Activated CD4-positive, CD25-positive, alpha-beta regulatory T cell treated with anti-CD3 and anti-CD28 coated beads, Interleukin-2, amount 50 U/mL, for 72 hours (primary cell): ENCODE data around the gene UNCX.

Experiments
- DNase-seq: peaks from one replicate; pipeline ENCODE4 v3.0.0; 2021

The UNCX gene

DNA sequence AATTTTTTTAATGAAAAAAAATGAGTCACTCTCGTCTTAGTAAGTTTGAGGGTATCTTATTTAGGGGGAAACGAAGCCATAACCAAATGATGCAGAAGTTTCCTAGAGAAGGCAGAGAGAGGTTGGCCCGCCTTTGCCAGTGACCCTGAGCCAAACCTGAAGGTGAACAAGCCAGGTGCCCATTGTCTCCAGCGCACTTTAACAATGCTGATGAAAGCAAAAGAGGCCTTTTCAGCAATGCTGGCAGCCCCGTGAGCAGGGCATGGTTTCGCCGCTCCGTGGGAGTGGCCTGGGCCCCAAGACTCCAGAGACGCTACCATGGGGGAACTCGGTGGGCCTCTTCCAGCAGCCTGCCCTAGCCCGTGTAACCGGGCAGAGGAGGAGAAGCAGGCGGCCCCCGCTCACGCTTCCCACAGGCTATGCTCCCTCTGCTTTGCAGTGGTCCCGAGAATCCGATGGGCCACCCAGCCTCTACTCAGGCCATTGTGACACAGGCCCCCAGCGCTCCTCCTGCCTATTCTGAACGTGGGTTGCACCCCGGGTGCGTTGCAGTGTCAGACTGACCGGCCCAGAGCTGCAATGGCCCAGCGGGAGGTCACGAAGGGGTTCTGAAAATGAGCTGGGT is 14.0 kb upstream of the UNCX start:
- no peak for DNase-seq

GRCh38 chr7:1219498-1219897 is 13.2 kb upstream of the UNCX start:
- no peak for DNase-seq

DNA sequence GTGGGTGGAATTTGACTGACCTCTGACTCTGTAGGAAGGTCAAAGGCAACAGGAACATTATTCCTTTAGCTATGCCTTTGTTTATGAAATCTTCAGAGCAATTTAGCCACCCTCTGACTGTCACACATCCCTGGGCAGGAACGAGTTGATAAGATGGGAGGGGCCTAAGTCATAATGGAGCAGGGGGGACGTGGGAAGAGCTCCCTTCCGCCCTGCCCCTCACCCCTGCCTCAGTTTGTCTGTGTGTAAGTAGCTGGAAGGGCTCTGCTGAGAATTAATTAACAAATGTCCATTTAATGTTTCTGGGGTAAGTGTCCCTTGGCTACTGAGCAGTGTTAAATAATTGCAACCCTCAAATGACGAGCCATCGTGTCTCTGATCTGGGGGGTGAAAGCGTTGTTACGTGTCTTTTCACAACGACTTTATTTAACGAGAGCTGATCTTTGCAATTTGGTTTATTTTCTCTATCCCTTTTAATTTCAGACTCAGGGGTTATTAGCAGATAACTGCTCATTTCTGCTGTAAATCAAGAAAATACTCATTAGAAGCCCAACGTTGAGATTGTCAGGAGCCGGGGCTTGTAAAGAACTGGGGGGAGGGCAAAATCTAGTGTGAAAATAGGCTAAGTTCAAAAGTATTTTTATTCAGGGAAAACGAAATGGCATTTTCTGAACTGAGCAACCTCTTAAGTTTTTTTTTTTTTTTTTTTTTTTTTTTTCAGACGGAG is 12.5 kb upstream of the UNCX start:
- DNase-seq, result no peak

DNA sequence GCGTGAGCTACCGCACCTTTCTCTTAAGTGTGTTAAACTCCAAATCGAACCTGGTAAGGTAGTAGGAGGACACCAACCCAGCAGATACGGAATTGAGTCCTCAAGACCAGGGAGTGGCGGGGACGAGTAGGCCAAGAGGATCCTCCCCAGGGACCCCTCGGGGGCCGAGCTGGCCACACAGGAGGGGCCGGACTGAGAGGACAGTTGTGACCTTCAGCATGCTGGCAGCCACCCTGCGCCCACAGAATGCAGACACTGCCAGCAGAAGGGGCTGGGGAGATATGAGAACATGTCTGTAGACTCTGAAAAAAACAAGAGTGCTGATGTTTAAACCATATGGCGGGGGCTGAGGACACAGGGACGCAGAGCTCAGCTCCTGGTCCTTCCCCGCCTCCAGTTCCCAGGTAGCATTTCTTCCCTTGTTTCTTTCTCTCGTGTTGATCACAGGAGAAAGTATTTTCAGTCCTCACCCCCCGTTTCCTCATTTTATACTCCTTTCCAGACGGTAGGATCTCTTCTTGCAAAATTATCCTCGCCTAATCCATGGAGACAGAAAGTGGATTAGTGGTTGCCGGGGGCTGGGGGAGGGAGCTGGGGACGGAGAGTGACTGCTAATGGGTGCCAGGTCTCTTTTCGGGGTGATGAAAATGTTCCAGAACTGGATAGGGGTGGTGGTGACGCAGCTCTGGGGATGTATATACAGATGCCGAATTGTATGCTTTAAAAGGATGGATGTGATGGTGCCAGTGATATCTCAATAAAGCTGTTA is 11.5 kb upstream of the UNCX start:
- no peak for DNase-seq

GRCh38 chr7:1223196-1223981 is 9.3 kb upstream of the UNCX start:
- no peak for DNase-seq

GRCh38 chr7:1224086-1224716 is 8.5 kb upstream of the UNCX start:
- no peak for DNase-seq

DNA sequence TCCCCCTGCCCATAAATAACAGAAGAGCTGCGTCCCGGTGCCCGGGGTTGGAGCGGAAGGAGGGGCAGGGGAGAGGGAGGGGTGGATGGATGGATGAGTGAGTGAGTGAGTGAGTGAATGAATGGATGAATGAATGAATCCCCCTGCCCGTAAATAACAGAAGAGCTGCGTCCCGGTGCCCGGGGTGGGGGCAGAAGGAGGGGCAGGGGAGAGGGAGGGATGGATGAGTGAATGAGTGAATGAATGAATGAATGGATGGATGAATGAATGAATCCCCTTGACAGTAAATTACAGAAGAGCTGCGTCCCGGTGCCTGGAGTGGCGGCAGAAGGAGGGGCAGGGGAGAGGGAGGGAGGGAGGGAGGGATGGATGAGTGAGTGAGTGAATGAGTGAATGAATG is 7.6 kb upstream of the UNCX start:
- DNase-seq, result no peak

DNA sequence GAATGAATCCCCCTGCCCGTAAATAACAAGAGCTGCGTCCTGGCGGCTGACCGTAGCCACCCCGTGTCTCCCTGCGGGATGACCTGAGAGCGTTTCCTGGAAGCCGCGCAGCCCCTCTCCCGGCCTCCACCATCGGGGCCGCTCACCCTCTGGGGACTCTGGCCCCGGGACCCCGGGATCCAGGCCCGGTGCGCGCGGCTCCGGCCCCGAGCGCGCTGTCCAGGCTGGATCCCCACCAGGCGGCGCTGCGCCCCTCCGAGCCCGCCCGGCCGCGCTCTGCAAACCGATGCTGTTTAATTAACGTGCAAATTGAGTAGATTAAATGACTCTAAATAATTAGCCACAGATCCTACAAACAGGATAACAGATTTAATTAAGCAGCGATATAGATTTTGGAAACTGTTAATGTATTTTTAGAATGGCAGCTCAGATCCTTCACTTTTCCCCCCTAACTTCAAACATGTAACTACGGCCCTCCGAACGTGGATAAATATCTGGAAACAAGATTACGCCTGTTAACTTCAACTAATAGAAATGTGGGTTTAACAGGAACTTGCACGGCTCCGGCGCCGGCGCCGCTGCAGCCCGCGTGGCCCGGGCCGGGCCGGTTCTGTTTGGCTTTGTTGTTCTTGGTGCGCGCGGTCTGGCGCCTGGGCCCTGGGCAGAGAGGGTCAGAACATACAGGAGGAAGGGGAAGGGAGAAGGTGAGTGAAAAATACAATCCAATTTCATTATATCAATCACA is 7.1 kb upstream of the UNCX start:
- DNase-seq, result peak; percentile 56

DNA sequence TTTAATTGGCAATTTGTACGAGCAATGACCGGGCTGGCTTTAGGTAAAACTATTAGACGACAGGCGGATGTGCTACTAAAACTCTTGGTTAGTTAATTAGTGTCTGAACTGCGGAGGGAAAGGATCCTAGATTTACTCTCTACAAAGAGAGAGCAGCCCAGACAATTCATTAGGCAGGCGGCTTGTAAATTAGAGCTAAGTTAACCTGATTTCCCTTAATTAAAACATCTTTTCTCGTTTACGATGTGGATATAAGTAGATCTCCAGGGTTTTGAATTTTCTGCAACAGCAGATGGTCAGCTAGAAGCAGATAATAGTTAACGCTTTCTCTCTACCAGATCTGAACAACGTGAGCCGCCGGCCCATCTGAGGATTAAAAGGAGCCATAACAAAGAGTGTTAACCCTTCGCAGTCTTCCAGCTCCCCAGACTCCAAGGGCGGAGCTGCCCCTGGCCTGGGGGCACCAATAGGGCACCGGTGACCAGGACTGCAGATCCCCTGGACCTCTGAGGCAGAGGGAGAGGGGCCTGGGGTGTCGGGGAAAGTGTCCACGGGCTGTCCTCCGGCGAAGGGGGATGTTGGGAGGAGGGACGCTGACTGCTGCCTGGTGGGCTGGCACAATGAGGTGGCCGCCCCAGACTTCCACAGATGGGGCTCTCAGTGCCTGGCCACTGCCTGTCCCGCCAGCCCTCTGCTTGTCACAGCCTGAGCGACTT is 6.3 kb upstream of the UNCX start:
- no peak for DNase-seq

DNA sequence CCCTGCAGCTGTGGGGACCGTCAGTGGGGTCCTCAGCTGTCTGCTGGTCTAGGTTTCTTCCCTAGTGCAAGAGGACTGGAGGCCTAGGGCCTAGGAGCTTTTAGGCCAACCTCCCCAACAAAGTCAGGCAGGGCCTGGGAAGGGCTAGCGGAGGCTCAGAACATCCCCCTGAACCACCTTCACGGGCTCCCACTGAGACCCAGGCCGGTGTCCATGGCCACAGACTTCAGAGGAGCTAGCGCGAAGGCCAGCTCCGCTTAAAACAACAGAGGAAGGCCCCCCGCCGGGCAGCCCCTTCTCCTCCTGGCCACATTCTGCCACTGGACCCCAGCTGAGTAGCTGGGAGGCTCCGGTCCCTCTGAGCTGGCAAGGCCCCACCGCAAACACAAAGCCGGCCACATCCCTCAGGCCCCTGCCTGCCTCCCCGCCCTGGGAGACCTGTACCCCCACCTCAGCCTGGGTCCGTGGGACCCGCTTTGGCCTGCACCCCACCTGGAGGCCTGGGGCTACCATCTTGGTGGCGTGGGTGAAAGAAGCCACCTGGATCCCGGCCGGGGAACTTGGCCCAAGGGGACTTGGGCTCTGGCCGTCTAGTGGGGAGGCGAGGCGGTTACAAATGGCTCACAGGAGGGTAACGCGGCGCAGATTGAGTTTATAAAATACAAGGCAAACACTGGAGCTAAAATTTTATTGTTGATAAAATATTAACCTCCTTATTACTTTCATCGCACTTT is 5.4 kb upstream of the UNCX start:
- DNase-seq, result no peak

DNA sequence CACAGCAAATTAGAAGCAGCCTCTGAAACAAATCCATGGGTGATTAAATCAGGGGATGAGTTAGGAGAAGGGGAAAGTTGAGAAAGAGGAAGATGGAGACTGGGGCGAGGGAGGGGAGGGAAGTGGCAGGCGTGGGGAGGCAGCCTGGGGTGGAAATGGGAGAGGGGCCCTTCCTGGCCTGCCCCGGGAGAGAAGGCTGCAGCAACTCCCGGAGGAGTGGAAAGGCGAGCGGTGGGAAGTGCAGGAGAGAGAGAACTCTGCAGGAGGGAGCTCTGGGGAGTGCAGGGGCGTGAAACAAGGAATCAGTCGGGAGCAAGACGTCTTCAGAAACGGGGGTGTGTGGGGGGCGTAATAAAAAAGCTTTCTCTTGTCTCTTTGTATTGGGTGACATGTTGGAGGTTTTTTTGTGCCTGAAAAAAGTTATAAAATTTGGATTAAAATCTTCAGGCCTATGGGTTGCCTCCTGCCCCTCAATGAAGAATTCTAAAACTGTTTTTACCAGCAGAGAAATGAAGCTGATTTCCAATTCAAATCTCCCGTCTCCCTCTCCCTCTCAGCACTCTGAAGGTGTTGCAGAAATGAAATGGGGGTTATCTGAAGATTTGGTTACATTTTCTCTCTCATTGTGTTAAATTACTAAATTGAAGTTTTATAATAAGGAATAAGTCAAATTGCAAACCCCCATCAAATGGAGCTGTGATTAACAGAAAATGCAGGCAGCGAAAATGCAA is 4.7 kb upstream of the UNCX start:
- no peak for DNase-seq

GRCh38 chr7:1228545-1229201 is 4.0 kb upstream of the UNCX start:
- no peak for DNase-seq

DNA sequence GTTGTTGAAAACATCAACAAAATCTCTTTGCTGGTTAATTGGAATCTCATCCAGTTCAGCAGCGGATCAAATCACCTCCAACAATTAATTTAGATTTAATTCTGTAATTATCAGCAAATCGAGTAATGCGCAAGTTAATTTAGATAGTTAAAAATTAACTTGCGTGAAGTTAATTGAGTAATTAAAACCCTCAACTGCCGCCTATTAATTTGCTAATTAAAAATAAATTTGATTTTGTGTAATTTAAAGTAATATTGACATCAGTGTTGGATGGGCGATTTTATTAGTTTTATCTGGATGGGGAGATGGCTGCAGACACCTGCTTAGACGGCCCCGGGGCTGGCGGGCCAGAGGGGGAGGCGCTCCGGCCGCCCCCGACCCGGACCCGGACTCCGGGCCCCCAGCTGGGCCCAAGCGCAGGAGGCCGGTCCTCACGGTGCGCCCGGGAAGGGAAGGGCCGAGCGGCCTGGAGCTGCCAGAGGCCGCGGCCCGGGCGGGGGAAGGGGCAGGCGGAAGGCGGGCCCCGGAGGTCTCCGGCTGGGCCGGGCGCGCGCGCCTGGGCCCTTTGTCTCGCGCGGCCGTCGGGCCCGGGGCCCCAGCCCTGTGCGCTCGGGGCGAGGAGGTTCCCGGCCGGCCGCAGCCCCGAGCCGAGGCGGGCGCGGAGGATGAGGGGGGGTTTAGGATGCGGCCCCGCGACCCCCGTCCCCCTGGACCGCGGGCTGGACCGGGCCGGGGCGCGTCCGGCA is 3.3 kb upstream of the UNCX start:
- DNase-seq, result no peak

- DNase-seq, result no peak
Measured at GRCh38 chr7:1229956-1230355, 2.7 kb upstream of the UNCX start.

GRCh38 chr7:1230411-1231213 is 2.1 kb upstream of the UNCX start:
- DNase-seq, result no peak

GRCh38 chr7:1231214-1232102 is 1.2 kb upstream of the UNCX start:
- no peak for DNase-seq

- DNase-seq, result no peak
Measured at GRCh38 chr7:1232103-1232466, 587 bp upstream of the UNCX start.
